Osteocyte (in vitro differentiated cells): Measurements from ENCODE around the gene TNFSF18. TPM values are rescaled to one million over a fixed set of nuclear protein-coding genes. Genes with fewer than 3 reads are reported as not detected.

Experiments used
- DNase-seq: peaks from one replicate; pipeline ENCODE4 v3.0.0; 2021; ENCODE audit warnings: mixed read lengths; ENCODE audit not compliant: unreplicated experiment; ENCODE audit errors: extremely low spot score
- H3K27ac Mint-ChIP-seq: one replicate; pipeline ENCODE4 v1.8.0; 2021; ENCODE audit warnings: mild to moderate bottlenecking, mixed read lengths; ENCODE audit not compliant: unreplicated experiment
- H3K27me3 Mint-ChIP-seq: one replicate; pipeline ENCODE4 v1.8.0; 2021; ENCODE audit warnings: mixed read lengths; ENCODE audit not compliant: unreplicated experiment
- H3K36me3 Mint-ChIP-seq: one replicate; pipeline ENCODE4 v1.8.0; 2021; ENCODE audit warnings: mixed read lengths; ENCODE audit not compliant: unreplicated experiment
- H3K4me1 Mint-ChIP-seq: one replicate; pipeline ENCODE4 v1.8.0; 2021; ENCODE audit warnings: mixed read lengths; ENCODE audit not compliant: unreplicated experiment
- H3K4me3 Mint-ChIP-seq: one replicate; pipeline ENCODE4 v1.8.0; 2021; ENCODE audit warnings: mild to moderate bottlenecking, moderate library complexity, mixed read lengths; ENCODE audit not compliant: unreplicated experiment
- H3K9me3 Mint-ChIP-seq: one replicate; pipeline ENCODE4 v1.8.0; 2021; ENCODE audit warnings: mixed read lengths; ENCODE audit not compliant: unreplicated experiment
- CTCF ChIP-seq: fragments of 200-600 bp; sonication (generic); IDR thresholded peaks from 2 replicates; pipeline ENCODE4 v1.5.0; 2021; ENCODE audit warnings: antibody characterized with exemption, mild to moderate bottlenecking, moderate library complexity
- total RNA-seq: library from RNA; stranded (reverse); gene quantifications from 2 replicates; pipeline ENCODE4 v1.2.1, GENCODE V29; 2021

Gene TNFSF18
- total RNA-seq, 1 donor from 2014 or later = not detected

- DNase-seq = no peak
These were observed 51.4 kb downstream of the TNFSF18 start for GRCh38 chr1:172999349-172999748.

GRCh38 chr1:172997941-172998361 is 52.8 kb downstream of the TNFSF18 start:
- TF ChIP-seq CTCF = no peak
- Mint-ChIP-seq H3K4me1 (peaks cover 18% of the 10 kb centered on the region), H3K9me3 (peaks cover 30% of the 10 kb centered on the region)

More at GRCh38 chr1:172999349-172999748, 51.4 kb downstream of the TNFSF18 start:
- H3K36me3 Mint-ChIP-seq = peaks cover 13% of the 10 kb centered on the region
- no peak overlapping the region for H3K4me3 Mint-ChIP-seq
- no peaks in the 10 kb centered on the region for H3K27me3 Mint-ChIP-seq
- H3K9me3 Mint-ChIP-seq = peaks cover 30% of the 10 kb centered on the region
- TF ChIP-seq CTCF = no peak
- peaks cover 7% of the 10 kb centered on the region for H3K4me1 Mint-ChIP-seq
- H3K27ac Mint-ChIP-seq = no peak overlapping the region

GRCh38 chr1:172993640-172994039 is 57.1 kb downstream of the TNFSF18 start:
- Mint-ChIP-seq H3K27me3 (no peaks in the 10 kb centered on the region), H3K9me3 (peaks cover 8% of the 10 kb centered on the region), H3K27ac (no peak overlapping the region), H3K4me1 (peaks cover 32% of the 10 kb centered on the region), H3K36me3 (no peaks in the 10 kb centered on the region), H3K4me3 (no peak overlapping the region)
- TF ChIP-seq CTCF = no peak
- DNase-seq = no peak

More at GRCh38 chr1:172997941-172998361, 52.8 kb downstream of the TNFSF18 start:
- Mint-ChIP-seq H3K27ac (no peak overlapping the region), H3K36me3 (peaks cover 13% of the 10 kb centered on the region), H3K27me3 (no peaks in the 10 kb centered on the region), H3K4me3 (no peak overlapping the region)
- DNase-seq = no peak

- H3K4me1 Mint-ChIP-seq = peaks cover 28% of the 10 kb centered on the region
- peaks cover 3% of the 10 kb centered on the region for H3K9me3 Mint-ChIP-seq
- no peaks in the 10 kb centered on the region for H3K36me3 Mint-ChIP-seq
- no peak overlapping the region for H3K4me3 Mint-ChIP-seq
- no peak for TF ChIP-seq CTCF
- H3K27ac Mint-ChIP-seq = no peak overlapping the region
- DNase-seq = no peak
- H3K27me3 Mint-ChIP-seq = no peaks in the 10 kb centered on the region
These were observed 58.9 kb downstream of the TNFSF18 start for GRCh38 chr1:172991674-172992400.

- Mint-ChIP-seq H3K36me3 (no peaks in the 10 kb centered on the region), H3K27me3 (no peaks in the 10 kb centered on the region), H3K4me3 (no peak overlapping the region), H3K4me1 (peaks cover 28% of the 10 kb centered on the region), H3K27ac (peak overlapping the region; percentile 17), H3K9me3 (peaks cover 3% of the 10 kb centered on the region)
- no peak for DNase-seq
- no peak for TF ChIP-seq CTCF
These were observed 60.0 kb downstream of the TNFSF18 start for GRCh38 chr1:172990598-172991215.
